NCI-H1048 (cell line): ENCODE results near the gene SLC44A3.

Source experiments
- DNase-seq: peaks from one replicate; lab custom pipeline; 2025; lab: John Stamatoyannopoulos, UW

The SLC44A3 gene

GRCh38 chr1:94801919-94802546, 18.1 kb upstream of the SLC44A3 start:
- DNase-seq, result no peak

- DNase-seq, result no peak
Measured at GRCh38 chr1:94803106-94803505, 17.1 kb upstream of the SLC44A3 start.

GRCh38 chr1:94803517-94804441, 16.4 kb upstream of the SLC44A3 start:
- DNase-seq, result no peak

GRCh38 chr1:94804442-94804837, 15.7 kb upstream of the SLC44A3 start:
- no peak for DNase-seq

GRCh38 chr1:94805912-94806311, 14.2 kb upstream of the SLC44A3 start:
- DNase-seq, result no peak

DNA sequence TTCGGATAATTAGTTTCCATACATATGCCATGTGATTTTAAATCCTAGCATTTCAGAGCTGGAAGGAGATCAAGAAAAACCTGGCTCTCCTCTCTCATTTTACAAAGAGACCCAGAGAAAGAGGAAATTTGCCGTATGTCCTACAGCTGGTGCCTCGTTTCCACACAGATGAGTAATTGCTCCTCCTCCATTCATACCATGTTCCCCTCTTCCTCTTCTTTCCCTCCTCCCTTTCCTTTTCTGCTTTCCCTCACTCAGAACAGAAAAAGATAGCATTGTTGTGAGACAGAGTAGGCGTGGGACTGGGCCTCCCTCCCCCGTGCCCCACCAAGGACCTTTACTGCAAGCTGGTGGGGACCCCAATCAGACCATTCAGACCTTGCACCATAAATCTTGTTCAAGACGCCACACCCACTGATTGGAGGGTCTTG, 13.7 kb upstream of the SLC44A3 start:
- DNase-seq, result no peak

DNA sequence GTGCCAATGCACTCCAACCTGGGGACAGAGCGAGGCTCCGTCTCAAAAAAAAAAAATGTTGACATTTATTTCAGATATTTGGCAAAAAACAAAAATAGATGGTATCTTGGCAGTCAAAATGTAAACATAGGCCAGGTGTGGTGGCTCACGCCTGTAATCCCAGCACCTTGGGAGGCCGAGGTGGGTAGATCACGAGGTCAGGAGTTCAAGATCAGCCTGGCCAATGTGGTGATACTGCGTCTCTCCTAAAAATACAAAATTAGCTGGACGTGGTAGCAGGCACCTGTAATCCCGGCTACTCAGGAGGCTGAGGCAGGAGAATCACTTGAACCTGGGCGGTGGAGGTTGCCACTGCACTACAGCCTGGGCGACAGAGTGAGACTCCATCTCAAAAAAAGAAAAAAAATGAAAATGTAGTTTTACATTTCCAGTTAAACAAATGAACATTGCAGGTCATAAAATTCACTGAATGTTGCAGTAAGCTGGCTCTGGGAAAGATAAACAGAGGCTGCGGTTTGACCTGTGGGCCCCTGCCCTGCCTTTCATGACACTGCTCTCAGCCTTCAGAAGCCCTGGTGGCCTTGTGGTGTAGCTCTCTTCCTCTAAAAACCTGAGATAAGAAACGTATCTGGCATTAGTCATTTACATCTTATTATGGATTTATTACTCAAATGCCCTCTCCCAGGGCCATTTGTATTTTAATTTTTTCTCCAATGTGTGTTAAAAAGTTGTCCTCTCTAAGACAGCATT, 12.2 kb upstream of the SLC44A3 start:
- no peak for DNase-seq

- no peak for DNase-seq
Measured at GRCh38 chr1:94808669-94809068, 11.5 kb upstream of the SLC44A3 start.

- no peak for DNase-seq
Measured at GRCh38 chr1:94812985-94813384, 7.2 kb upstream of the SLC44A3 start.

GRCh38 chr1:94816030-94816429, 4.1 kb upstream of the SLC44A3 start:
- DNase-seq, result no peak

- DNase-seq, result no peak
Measured at GRCh38 chr1:94817712-94818111, 2.4 kb upstream of the SLC44A3 start.

- no peak for DNase-seq
Measured at GRCh38 chr1:94819238-94819944, 766 bp upstream of the SLC44A3 start.

DNA sequence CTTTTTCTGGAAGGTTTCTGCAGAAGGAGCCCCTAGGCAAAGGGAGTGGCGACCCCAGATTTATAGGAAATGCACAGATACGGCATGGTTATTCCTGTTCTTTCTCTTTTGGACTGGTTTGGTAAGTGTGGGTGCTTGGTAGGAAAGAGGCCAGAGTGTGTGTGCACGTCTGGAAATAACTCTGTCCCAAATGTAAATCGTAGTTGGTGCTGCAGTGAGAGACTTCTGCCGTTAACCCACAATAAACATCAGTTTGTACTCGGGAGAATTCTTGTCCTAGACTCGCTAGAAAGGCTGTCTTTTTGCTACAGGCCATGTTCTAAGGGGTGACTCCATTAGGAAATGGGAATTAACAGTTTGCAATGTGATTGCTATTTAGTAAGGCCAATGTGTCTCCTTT, 779 bp downstream of the SLC44A3 start:
- DNase-seq, result no peak

DNA sequence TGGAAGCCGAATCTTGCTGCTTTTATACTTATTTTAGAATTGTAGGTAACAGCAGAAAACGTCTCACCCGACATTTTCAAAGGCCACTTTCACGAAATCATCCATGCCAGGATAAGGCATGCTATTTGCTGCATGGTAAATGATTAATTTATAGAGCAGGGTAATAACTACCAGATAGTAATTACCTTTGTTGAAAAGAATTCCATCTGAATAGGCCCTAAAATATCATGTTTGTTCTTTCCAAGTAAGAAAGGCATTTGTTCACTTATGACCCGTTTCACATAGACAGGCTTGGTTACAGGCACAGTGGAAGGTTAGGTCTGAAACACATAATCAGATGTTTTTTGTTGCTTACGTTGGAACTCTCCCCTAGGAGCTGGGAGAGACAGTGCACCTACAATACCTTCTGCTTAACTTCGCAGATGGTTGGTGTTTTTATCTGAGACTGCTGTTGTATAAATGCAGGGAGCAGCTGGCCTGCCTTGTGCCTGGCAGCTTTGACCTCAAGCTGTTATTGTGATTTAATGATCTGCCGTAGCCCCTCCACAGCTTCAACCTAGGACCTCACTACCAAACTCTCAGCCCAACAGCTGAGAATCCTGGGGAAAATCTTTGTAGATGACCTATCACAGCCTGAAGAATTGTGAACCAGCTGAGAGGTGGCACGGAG, 1.6 kb downstream of the SLC44A3 start:
- DNase-seq, result no peak

DNA sequence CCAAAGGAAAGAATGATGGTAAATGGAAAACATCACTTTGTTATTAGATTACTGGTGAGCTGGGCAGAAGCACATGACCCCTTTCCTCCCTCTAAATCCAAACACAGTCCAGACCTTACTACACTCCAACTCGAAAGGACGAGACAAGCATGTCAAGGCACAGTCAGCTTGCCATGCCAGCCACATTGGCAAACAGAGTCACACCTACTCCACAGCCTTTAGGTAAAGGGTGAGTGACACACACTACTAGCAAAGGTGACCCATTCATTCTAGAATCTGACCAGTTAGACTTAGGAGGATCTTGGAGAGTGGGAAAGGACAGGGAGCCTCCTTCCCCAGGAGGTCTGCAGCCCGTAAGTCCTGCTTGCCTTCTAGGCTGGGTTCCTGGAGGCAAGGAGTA, 3.0 kb downstream of the SLC44A3 start:
- DNase-seq, result no peak

DNA sequence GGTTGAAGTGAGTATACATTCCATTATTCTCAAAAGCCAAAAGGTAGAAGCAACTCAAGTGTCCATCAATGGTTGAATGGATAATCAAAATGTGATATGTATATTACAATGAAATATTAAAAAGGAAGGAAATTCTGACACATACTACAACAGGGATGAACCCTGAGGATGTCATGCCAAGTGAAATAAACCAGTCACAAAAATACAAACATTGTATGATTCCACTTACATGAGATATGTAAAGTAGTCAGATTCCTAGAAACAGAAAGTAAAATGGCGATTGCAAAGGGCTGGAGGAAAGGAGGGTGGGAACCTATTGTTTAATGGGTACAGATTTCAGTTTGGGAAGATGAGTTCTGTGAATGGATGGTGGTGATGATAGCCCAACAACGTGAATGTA, 5.8 kb downstream of the SLC44A3 start:
- no peak for DNase-seq

DNA sequence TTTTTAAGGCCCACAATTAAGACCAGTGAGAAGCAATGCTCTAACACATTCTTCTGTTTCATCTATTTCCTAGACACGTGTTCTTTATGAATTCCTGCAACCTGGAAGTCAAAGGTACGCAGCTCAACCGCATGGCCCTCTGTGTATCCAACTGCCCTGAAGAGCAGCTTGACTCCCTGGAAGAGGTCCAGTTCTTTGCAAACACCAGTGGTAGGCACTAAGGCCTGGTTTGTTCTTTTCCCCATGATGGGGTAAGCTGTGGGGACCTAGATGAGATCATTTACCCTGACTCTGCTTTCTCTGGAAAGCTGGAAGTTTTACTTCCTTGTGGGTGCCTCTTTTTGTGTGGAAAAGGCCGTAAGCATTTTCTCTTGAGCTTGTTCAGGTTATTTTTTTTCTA, 7.3 kb downstream of the SLC44A3 start:
- DNase-seq, result no peak

- no peak for DNase-seq
Measured at GRCh38 chr1:94828251-94828650, 8.1 kb downstream of the SLC44A3 start.

GRCh38 chr1:94831641-94832040, 11.5 kb downstream of the SLC44A3 start:
- DNase-seq, result no peak

GRCh38 chr1:94832446-94832845, 12.3 kb downstream of the SLC44A3 start:
- DNase-seq, result no peak

DNA sequence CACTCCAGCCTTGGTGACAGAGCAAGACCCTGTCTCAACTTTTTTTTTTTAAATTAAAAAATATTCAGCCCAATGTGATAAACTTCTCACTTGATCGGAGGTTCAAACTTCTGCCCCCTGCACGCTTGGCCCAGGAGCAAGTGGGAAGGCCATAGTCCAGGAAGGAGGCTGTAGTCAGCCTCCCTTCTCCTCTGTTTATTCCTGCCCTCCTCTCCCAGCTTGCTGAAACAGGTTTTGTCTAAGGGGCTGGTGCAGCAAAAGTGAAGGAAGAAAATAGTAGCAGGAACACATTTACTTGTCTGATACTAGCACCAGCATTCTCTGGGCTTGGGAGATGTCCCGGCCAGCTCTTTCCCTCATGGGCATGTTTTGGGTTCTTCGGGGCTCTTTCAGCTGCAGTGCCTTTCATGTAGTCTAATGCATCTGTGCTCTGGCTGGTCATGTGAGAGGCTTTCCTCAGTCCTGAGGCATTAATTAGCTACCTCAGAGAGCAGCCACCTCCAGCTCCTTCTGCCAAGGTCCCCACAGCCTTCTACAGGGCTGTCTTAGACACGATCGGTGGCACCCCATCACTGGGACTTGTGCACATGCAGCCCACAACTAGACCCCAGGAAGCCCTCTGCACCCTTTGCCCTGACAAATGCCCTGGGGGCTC, 12.9 kb downstream of the SLC44A3 start:
- DNase-seq, result no peak
